GM18867 (cell line): ENCODE data around the gene ANKRD2.
"Not testable (repeated sequence)": the region's sequence is repeated elsewhere in the genome, so short reads cannot be mapped to it uniquely, and the experiment has no call there.

ENCODE experiments used
- ATAC-seq: cut with Tn5 transposase; IDR thresholded peaks from one replicate; pipeline ENCODE4 v1.9.1; 2021; ENCODE audit warnings: mild to moderate bottlenecking, moderate library complexity; ENCODE audit not compliant: unreplicated experiment

ANKRD2 gene, protein sequence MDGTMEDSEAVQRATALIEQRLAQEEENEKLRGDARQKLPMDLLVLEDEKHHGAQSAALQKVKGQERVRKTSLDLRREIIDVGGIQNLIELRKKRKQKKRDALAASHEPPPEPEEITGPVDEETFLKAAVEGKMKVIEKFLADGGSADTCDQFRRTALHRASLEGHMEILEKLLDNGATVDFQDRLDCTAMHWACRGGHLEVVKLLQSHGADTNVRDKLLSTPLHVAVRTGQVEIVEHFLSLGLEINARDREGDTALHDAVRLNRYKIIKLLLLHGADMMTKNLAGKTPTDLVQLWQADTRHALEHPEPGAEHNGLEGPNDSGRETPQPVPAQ

DNA sequence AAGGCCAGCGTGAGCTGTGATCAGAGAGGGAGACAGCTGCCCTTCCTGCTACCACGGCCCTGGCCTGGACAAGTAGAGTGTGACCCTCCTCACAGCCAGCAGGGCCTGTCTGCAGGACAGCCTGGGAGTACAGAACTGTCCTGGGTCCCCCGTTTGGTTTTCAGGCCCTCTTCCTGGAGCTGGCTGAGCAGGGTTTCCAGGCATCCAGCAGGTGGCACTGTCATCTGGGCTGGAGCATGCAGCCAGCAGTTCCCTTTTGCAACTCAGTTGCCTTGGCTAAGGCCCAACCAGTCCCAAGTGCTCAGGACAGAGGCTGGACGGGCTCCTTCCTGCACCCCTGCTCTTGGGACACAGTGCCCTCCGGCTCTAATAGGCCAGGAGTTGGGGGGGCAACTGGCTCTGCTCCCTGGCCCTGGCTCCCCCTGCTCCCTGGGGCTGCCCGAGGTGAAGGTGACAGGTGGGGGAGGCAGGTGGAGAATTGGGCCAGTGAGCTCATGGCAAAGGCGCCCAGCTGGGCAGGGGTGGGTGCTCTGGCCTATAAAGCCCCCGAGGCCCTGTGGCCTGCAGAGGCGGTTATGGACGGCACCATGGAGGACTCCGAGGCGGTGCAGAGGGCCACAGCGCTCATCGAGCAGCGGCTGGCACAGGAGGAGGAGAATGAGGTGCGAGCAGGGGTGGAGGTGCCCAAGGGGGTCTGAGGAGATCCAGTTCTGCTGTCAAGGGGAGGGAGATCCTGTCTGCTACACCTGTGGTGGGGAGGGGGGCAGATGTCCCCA lies at the start of gene ANKRD2:
ANKRD2 (plus strand) TSS at position 566 of the 776 bp plus-strand sequence; CDS start at position 576, 10 bp downstream.
- peak; percentile 74 for ATAC-seq

DNA sequence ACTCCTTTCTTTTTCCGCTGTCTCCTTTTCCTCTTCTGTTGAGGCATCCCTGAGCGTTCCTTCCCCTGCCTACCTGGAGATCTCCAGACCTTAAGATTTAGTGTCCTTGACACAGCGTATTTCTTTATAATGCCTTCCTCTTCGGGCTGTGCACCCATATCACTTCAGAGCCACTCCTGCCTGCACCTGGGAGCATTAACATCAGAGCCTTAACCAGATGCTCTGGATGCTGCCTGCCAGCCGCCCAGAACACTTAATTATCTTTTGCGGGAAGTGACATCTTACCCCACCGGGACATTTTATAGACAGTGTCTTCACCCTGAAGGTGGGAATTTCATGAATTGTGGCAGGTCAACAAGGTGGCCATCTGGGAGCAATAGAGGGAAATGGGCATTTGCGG lies 49.6 kb upstream of the ANKRD2 start:
- no peak for ATAC-seq

DNA sequence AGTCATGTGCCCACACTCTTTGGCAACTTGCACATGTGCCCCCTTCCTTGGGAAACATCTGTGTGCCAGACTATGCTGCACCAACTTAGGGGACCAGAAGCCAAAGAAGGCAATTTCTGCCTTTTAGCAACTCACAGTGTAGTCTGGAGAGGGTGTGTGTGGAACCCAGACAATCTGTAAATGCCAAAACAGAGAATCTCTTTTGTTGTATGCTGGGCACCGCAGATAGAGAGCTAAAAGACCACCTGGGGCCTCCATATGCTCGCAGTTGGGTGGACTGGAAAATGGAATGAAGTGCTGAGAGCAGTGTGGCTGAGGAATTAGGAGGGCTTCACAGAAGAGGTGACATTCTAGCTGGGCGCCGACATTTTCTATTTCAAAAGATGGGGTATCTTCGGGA lies 47.5 kb upstream of the ANKRD2 start:
- ATAC-seq: no peak

DNA sequence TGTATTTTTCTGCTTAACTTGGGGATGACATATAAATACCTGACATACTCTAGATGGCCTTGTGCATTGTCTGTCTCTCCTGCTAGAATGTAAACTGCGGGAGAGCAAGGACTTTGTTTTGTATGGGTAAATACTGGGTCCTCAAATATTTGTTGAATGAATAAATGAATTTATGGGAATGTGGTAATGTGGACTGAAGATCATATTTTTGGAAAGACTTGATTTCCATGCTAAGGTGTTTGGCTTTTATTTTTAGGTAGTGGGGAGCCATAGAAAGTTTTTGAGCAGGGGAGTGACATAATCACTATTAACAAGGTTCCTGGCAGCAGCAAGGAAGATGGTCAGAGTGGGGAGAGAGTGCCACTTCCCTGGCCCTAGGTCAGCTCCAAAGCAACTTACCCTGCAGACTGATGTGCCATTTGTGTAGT lies 46.9 kb upstream of the ANKRD2 start:
- no peak for ATAC-seq

DNA sequence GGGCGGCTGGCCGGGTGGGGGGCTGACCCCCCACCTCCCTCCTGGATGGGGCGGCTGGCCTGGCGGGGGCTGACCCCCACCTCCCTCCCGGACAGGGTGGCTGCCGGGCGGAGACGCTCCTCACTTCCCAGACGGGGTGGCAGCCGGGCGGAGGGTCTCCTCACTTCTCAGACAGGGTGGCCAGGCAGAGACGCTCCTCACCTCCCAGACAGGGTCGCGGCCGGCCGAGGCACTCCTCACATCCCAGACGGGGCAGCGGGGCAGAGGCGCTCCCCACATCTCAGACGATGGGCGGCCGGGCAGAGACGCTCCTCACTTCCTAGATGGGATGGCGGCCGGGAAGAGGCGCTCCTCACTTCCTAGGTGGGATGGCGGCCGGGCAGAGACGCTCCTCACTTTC lies 43.7 kb upstream of the ANKRD2 start:
- ATAC-seq: not testable (repeated sequence)

DNA sequence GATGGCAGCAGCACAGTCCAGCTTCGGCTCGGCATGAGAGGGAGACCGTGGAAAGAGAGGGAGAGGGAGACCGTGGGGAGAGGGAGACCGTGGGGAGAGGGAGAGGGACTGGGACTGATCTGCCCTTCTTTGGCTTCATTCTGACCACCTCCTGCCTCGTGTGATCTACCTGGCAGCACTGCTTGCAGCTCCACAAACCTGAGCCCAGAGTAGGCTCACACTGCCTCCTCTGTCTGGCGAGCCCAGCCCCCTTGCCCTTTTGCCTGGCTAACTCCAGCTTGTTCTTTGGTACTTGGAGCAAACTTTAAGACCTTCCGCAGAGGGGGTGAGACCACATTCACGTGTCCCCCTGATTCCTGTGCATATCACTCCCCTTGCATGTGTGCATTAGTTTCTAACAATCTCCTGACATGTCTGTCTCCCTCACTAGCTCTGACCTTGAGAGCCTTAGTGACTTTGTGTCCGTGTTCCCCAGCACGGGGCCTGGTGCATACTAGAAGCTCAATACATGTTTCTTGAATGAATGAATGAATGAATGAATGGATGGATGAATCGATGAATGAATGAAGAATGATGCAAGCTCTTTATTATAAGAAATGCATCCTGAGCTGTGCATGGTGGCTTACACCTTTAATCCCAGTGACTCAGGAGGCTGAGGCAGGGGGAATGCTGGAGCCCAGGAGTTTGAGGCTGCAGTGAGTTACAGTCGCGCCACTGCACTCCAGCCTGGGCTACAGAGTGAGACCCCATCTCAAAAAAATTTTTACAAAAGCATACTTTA lies 42.7 kb upstream of the ANKRD2 start:
- ATAC-seq: no peak

DNA sequence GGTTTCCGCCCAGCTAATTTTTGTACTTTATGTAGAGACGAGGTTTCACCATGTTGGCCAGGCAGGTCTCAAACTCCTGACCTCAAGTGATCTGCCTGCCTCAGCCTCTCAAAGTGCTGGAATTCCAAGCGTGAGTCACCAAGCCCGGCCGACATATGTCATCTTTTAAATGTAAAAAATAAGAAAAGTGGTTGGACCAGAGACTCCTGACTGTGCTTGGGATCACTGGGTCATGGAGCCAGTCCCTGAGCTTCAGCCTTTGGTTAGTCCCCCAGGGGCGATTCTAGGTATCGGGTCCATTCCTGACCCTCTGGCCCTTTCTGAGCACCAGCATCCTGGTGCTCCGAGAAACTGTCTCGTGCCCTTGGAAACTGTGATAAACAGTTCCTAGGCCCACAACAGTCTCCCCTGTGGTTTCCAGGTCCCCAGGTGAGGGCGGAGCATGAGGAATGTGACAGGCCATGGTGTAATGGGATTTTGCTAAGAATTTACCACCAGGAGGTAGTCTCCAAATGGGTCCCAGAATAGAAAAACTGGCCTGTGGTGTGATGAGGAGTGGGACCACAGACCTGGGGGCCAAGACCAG lies 41.1 kb upstream of the ANKRD2 start:
- ATAC-seq: no peak

DNA sequence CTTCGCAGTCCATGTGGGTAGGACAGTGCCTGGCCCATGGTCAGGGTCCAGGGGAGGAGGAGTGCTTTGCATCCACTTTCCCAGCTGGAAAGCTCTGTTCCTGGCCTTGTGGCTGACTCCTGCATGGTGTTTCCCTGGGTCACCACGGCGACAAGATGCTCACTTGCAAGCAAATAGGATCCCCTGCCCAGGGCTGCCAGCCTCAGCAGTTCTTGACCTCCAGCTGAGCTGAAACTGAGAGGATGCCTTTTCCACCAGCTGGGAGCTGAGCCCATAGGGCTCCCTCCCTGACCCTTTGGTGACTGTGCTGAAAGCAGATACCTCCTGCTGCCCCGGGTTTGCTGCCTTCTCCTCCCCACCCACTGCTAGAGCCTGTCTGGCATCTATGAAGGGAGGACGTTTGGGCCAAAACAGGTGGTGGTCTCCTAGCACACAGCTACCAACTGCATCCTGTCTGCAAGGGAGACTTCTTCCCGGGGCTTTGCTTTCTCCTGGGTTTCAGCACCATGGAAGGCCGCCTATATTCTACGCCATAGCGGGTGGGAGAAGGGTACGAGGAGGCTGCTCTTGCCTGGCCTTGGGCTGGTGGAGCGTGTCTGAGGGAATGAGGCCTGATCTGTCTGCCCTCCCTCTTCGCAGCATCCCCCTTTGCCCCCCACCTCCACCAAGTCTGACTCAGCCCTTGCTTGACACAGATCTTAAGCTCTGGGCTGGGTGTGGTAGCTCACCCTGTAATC lies 39.5 kb upstream of the ANKRD2 start:
- no peak for ATAC-seq

DNA sequence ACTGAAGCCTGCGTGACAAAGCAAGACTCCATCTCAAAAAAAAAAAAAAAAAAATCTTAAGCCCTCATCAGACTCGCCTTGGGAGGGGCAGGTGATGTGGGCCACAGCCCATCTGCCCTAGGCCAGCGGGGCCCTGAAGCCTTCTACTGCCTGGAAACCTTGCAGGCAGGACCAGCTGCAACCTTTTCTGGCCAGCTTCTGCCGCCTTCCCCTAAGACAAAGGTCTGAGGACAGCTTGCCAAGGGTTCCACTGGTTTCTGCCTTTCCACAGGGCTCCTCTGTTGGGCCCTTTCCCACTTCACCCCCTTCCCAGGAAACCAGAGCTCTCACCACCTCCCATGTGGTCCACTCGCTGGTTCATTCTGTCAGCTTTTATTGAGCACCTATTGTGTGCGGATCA lies 38.7 kb upstream of the ANKRD2 start:
- ATAC-seq: no peak

DNA sequence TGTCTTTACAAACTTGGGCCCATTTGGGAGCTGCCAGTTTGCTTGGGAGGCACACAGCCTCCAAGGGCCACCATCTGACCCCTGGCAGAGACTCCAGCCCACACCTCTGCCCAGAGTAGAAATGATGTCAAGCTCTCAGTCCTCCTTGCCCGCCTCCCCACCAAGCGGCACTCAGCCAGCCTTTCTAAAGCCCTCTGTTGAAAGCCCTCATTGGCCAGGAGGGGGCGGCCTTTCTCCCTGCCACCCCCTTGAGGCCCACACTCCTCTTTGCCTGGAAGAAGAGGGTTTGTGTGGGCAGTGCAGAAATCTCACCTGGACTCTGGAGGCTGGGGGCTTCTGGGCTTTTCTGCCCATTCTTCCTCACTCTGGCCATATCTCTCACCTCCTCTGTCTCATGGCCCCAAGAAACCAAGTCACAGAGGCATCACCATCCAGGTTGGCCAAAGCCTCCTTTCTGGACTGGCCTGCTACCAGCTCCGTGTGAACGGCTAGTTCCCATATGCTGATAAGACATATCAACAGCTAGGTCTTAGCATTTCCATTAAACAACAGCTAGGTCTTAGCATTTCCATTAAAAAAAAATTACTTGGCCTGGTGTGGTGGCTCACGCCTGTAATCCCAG lies 37.7 kb upstream of the ANKRD2 start:
- ATAC-seq: peak; percentile 51

DNA sequence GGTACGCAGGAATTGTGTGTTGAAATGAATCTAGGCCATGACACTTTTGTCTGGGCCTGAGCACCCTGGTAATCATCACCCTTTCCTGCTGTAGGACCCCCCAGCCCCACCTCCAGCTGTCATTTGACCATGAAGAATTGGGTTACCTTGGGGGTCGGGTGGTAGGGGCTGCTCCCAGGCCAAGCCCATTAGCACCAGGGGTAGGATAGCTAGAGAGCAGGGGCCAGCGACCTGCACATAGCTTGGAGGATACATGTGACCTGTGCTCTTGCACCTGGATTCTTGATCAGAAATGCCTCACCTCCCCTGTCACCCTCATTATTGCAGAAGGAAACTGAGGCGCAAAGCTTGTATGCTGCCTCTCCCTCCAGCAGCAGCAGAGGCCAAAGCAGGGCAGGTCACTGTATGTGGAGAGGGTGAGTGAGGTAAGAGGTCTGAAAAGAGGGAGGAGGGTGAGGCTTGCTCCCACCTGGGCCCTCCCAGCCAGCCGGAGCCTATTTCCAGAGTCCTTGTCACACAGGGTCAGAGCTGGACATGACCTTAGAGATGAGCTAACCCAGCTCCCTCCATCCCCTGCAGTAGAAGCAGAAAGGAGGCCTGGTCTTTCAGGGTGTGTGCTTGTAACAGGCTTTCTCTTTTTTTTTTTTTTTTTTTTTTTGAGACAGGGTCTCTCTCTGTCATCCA lies 35.3 kb upstream of the ANKRD2 start:
- ATAC-seq: no peak

DNA sequence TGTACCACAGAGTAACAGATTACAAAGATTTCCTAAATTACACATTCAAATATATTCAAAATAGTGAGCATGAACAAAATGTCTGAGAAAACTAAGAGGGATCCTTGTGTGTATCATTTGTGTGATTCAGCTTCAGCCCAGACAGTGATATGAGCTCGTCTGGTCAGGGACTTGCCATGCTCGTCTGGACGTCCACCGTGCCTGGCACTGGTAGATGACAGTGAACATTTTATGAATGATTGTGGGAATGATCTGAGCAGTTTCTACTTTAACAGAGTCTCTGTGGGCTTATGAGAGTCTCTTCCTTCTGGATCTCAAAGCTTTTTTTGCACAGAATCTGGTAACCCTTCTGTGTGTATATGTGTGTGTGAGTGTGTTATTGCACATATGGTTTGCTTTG lies 34.2 kb upstream of the ANKRD2 start:
- ATAC-seq: no peak

DNA sequence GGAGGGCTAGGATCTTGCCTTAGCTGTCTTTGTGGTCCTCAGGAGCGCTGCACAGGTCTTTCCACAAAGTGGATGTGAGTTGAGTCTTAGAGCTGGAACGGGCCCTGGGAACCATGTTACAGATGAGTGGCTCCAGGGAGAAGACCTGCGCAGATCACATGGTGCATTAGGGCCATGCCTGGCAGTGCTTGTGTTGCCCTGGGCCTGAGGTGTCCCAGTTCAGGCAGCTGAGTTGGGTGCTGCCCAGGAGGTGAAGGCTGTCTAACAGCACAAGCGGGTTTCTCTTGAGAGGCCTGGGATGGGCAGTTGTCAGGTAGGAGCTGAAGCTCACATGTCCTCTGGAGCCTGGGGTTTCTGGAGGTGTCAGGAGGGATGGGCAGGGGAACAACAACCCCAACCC lies 33.7 kb upstream of the ANKRD2 start:
- no peak for ATAC-seq

DNA sequence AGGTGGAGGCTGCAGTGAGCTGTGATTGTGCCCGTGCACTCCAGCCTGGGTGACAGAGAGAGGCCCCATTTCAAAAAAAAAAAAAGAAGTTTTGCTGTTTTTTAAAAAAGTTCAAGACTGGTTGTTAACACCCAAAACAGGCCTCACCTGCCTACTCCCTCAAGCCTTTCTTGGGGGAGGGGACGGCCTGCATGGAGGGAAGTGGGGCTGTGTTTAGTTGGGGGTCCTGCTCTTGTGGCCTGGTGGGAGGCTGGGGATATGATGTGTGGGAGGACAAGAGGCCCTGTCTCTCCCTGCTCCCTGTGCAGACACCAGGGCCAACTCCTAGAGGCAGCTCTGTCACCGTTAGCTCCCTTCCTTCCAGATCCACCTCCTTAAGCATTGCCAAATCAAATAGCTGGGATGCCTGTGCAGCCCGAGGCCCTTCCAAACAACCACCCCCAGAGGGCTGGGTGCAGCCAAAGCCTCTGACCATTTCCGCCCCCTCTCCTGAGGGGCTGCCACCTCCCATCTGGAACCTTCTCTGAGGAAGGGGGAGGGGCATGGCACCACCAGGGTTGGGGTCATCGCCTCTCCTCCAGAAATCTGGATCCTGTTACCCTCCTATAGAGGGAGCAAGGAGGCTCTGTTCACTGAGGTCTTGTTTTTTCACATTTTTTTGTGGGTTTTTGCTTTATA lies 32.9 kb upstream of the ANKRD2 start:
- ATAC-seq: no peak

DNA sequence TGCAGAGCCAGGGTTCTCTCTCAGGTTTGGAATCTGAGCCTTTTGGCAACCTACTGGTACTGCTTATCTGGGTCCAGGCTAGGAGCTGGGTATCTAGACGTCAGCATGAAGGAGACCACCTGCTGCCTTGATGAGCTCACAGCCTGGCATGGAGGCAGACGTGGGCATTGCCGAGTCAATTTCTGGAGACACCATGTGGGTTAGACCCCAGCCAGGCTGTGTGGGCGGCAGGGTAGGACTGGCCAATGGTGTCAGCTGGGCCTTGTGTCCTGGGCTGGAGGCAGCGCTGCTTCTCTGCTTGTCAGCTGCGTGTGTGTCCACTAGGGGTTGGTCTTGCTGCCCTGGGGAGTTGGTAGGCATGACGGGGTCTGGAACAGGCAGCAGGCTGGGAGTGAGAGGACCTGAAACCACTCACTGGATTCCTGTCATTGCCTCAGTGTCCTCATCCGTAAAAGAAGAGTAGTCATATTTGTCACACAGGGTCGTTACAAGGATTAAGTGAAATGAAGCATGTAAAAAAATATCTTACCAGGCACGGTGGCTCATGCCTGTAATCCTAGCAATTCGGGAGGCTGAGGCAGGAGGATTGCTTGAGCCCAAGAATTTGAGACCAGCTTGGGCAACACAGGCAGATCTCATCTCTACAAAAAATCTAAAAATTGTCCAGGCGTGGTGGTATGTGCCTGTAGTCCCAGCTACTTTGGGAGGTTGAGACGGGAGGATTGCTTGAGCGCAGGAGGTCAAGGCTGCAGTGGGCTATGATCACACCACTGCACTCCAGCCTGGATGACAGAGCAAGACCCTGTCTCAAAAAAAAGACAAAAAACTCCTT lies 31.7 kb upstream of the ANKRD2 start:
- no peak for ATAC-seq

DNA sequence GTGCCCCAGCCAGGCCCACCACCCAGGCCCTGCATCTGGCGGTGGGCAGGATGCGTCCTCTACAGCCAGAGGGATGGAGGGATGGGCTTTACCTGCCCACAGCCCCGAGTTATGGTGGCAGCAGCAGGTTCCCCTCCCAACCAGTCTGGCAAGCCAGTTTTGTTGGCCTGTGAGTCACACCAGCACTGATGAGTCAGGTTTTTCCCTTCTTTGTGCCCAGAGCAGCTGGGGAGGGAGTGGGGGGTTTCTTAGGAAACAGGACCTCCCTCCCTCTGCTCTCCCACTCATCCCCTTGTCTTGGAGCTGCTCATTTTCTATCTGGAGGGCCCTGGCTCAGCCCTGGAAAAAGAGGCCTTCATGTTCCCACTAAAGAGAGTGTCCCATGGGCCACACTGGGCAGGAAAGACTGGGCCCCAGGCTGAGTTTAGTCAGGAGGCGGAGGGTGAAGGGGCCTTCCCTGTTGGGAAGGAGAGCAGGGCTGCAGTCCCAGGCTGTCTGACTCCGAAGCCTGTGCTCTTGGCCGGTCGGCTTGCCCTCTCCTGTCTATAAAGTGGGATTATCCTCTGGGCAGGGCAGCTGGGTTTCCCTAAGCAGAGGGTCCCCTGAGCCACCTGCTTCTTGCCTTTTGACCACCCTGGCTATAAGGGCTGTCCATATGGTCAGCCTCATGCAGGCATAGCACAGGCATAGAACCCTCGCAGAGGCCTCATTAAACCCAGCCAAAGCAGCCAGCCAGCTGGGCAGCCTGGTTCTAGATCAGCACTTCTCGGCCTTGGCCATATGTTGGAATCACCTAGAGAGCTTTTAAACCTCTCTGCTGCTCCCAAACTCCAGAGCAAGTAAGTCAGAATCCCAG lies 30.2 kb upstream of the ANKRD2 start:
- ATAC-seq: no peak

DNA sequence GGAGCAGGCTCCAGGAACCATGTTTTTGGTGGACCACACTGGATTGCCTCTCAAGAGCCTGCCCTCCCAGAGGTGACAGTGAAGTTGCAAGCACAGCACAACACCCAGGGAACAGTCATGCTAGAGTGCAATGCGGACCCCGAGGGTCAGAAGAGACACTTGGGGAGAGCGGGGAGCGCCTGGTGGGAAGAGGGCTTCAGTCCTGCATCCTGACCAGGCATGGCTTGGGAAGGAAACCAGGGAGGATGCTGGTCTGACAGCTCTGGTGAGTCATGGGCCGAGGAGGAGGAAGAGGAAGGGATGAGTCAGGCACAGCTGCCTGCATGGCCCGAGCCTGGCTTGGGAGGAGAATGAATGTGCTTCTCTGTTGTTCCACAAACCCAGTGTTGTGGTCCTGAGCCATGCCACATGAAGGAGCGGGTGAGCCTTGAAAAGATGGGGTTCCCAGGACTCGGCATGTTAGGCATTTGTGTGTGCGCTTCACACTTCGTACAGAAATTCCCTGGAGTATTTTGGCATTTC lies 29.5 kb upstream of the ANKRD2 start:
- no peak for ATAC-seq
